ENCODE data around the gene TCFL5.

GRCh38 chr20:62830821-62831220, 30.8 kb downstream of the TCFL5 start:
- TF ChIP-seq ZNF274 (IDR thresholded peaks at IDR 0.05; ENCODE audit: low read depth, low read length) (no peak), YY1 (IDR thresholded peaks at IDR 0.05; ENCODE audit: insufficient read depth, insufficient read length) (no peak), SUZ12 (IDR thresholded peaks at IDR 0.05; ENCODE audit: extremely low read depth, insufficient read depth, insufficient read length) (no peak)
